ENCODE data around the gene ZNF516. TPM values are rescaled to one million over a fixed set of nuclear protein-coding genes. Genes with fewer than 3 reads are reported as not detected.

ZNF516 gene
- total RNA-seq, 1 experiment from 2014 or later: 25.5 TPM

DNA sequence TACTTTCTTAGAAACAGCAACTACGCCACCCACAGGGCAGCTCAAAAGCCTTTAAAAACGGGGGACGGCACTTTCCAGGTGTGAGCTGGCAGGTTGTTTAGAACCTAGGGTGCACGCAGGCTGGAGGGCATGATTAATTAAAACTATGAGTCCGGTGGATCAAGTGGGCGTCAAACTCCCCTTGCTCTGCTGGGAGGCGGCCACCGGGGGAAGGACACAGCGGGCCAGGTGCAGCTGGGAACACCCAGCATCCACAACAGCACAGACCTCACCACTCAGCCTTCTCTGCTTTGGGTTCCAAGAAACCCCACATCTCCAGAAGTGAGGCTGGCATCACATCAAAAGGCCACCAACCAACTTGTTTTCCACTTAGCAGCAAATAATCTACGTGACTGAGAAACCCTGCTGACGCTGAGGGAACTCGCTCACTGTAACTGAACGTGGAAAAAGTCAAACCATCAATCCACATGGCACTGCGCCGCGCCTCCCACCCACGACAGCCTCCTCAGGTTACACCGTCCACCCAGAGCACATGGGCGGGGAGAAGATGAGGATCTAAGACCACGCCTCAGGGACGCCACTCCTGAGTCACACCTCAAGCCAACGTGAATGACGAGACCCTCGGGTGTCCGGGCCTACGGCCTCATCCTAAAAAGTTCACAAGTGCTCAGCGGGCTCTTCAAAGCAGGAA lies 118.2 kb downstream of the ZNF516 start:
- BruUV-seq (replicated peaks): no TSS peak
- Histone ChIP-seq H3K27me3 (replicated peaks; ENCODE audit: control insufficient read depth, insufficient read depth, low read length) (no peaks in the 10 kb centered on the region), H3K9me3 (no peaks in the 10 kb centered on the region), H3K36me3 (ENCODE audit: control insufficient read depth, insufficient read depth, low read length) (no peaks in the 10 kb centered on the region), H3K4me1 (no peaks in the 10 kb centered on the region), H3K4me3 (ENCODE audit: low read depth, low read length) (no peak overlapping the region)
- TF ChIP-seq, protein P1, sequence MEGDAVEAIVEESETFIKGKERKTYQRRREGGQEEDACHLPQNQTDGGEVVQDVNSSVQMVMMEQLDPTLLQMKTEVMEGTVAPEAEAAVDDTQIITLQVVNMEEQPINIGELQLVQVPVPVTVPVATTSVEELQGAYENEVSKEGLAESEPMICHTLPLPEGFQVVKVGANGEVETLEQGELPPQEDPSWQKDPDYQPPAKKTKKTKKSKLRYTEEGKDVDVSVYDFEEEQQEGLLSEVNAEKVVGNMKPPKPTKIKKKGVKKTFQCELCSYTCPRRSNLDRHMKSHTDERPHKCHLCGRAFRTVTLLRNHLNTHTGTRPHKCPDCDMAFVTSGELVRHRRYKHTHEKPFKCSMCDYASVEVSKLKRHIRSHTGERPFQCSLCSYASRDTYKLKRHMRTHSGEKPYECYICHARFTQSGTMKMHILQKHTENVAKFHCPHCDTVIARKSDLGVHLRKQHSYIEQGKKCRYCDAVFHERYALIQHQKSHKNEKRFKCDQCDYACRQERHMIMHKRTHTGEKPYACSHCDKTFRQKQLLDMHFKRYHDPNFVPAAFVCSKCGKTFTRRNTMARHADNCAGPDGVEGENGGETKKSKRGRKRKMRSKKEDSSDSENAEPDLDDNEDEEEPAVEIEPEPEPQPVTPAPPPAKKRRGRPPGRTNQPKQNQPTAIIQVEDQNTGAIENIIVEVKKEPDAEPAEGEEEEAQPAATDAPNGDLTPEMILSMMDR (IDR thresholded peaks at IDR 0.05; ENCODE audit: insufficient read depth in 1 of 2, low read depth in 1 of 2, low read length in 1 of 2, severe bottlenecking in 1 of 2, unreplicated experiment in 1 of 2): no peak
- no peak for DNase-seq
- no peak overlapping the region for H3K27ac Mint-ChIP-seq (ENCODE audit: unreplicated experiment)
- ChIA-PET CTCF (no interaction called here), POLR2A (no interaction called here)
- intact Hi-C loops (cut with micrococcal nuclease; ENCODE audit: unreplicated experiment): no loop called here
- peaks cover 13% of the 10 kb centered on the region for H3K4me1 Mint-ChIP-seq (ENCODE audit: low read depth, unreplicated experiment)
- H3K9me3 Mint-ChIP-seq (ENCODE audit: unreplicated experiment): no peaks in the 10 kb centered on the region
- H3K4me3 Mint-ChIP-seq (ENCODE audit: unreplicated experiment): no peak overlapping the region
- no peaks in the 10 kb centered on the region for H3K36me3 Mint-ChIP-seq (ENCODE audit: insufficient read depth, unreplicated experiment)
- no peaks in the 10 kb centered on the region for H3K27me3 Mint-ChIP-seq (ENCODE audit: insufficient read depth, unreplicated experiment)

DNA sequence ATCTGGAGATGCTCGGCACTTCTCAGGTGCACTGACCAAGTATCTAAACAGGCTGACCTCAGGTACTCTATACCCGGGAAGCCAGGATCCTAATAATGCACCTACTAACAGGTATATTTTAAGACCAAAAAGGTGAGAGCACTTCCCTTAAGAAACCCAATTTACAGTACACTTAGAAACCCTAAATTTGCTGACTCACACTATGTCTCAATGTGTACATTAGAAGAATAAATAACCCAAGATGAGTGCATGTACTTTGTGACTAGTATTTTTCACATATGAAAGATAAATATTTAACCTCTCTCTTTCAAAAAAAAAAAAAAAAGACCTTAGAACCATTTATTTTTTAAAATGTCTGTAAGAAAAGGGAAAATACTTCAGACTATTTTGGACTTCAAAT lies 118.8 kb downstream of the ZNF516 start:
- no peak overlapping the region for H3K27ac Mint-ChIP-seq (ENCODE audit: unreplicated experiment)
- H3K4me1 Mint-ChIP-seq (ENCODE audit: low read depth, unreplicated experiment): peaks cover 13% of the 10 kb centered on the region
- H3K27me3 Mint-ChIP-seq (ENCODE audit: insufficient read depth, unreplicated experiment): no peaks in the 10 kb centered on the region
- H3K27me3 ChIP-seq (replicated peaks; ENCODE audit: control insufficient read depth, insufficient read depth, low read length): no peaks in the 10 kb centered on the region
- intact Hi-C loops (cut with micrococcal nuclease; ENCODE audit: unreplicated experiment): no loop called here
- H3K9me3 ChIP-seq: no peaks in the 10 kb centered on the region
- DNase-seq: no peak
- H3K4me3 ChIP-seq (ENCODE audit: low read depth, low read length): no peak overlapping the region
- no peaks in the 10 kb centered on the region for H3K9me3 Mint-ChIP-seq (ENCODE audit: unreplicated experiment)
- TF ChIP-seq, protein P1 (IDR thresholded peaks at IDR 0.05; ENCODE audit: insufficient read depth in 1 of 2, low read depth in 1 of 2, low read length in 1 of 2, severe bottlenecking in 1 of 2, unreplicated experiment in 1 of 2): no peak
- BruUV-seq (replicated peaks): no TSS peak
- peaks cover 5% of the 10 kb centered on the region for H3K36me3 Mint-ChIP-seq (ENCODE audit: insufficient read depth, unreplicated experiment)
- CTCF ChIA-PET: no interaction called here
- H3K4me1 ChIP-seq: no peaks in the 10 kb centered on the region
- H3K4me3 Mint-ChIP-seq (ENCODE audit: unreplicated experiment): no peak overlapping the region
- no peaks in the 10 kb centered on the region for H3K36me3 ChIP-seq (ENCODE audit: control insufficient read depth, insufficient read depth, low read length)
- POLR2A ChIA-PET: no interaction called here

DNA sequence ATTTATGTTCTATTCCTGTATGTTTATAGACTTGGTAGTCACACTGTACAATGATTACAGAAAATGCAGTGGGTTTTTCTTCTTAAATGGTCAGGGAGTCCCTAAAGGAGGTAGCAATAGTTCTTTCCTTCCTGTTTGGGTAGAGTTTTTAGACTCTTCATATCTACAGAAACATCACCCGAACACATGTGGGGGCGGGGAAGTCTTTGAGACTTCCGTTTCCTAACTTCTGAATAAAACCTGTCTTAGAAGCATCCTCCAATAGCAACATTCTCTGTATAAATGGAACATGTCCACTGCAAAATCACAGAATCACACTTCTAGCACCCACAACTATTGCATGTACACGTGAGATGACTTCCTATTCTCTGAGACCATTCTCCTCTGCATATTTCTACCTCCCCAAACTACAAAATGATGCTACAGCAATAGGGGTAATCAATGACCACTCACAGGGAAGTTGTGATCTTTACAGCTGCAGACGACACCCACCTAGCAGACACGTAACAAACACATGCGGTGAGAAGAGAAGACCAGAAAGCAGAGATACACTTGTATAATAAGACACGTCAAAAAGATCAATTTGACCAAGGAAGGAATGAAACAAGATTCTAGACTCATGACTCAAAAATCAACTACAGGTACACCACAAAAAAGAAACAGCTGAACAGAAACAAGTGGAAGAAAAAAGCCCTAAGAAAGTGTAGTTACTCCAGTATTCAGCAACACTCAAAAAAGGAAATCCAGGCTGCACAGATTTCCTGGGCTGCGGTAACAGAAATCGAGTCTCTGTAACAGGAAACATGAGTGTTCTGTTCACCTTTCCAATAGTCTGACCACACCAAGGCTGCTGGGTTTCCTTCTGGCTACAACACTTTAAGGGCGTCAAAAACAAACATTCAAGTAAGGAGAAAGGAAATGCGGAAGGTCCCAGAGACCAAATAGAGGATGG lies 120.4 kb downstream of the ZNF516 start:
- intact Hi-C loops (cut with micrococcal nuclease; ENCODE audit: unreplicated experiment): no loop called here
- Histone ChIP-seq H3K36me3 (ENCODE audit: control insufficient read depth, insufficient read depth, low read length) (no peaks in the 10 kb centered on the region), H3K9me3 (no peaks in the 10 kb centered on the region), H3K4me3 (ENCODE audit: low read depth, low read length) (no peak overlapping the region), H3K27me3 (replicated peaks; ENCODE audit: control insufficient read depth, insufficient read depth, low read length) (no peaks in the 10 kb centered on the region), H3K4me1 (no peaks in the 10 kb centered on the region)
- ChIA-PET CTCF (no interaction called here), POLR2A (no interaction called here)
- TF ChIP-seq, protein P1 (IDR thresholded peaks at IDR 0.05; ENCODE audit: insufficient read depth in 1 of 2, low read depth in 1 of 2, low read length in 1 of 2, severe bottlenecking in 1 of 2, unreplicated experiment in 1 of 2): no peak
- no peak for DNase-seq
- no peaks in the 10 kb centered on the region for H3K9me3 Mint-ChIP-seq (ENCODE audit: unreplicated experiment)
- no peak overlapping the region for H3K4me3 Mint-ChIP-seq (ENCODE audit: unreplicated experiment)
- H3K4me1 Mint-ChIP-seq (ENCODE audit: low read depth, unreplicated experiment): peaks cover 13% of the 10 kb centered on the region
- peak overlapping the region; percentile 51 for H3K27ac Mint-ChIP-seq (ENCODE audit: unreplicated experiment)
- no peaks in the 10 kb centered on the region for H3K27me3 Mint-ChIP-seq (ENCODE audit: insufficient read depth, unreplicated experiment)
- H3K36me3 Mint-ChIP-seq (ENCODE audit: insufficient read depth, unreplicated experiment): peaks cover 8% of the 10 kb centered on the region
- no TSS peak for BruUV-seq (replicated peaks)

Data from Caco-2 (cell line).